Hepatocyte (in vitro differentiated cells): Measurements from ENCODE around the gene EIF3D. TPM values are rescaled to one million over a fixed set of nuclear protein-coding genes. Genes with fewer than 3 reads are reported as not detected.

Experiments
- DNase-seq: peaks from one replicate; pipeline ENCODE4 v3.0.0-alpha.2; 2016; ENCODE audit warnings: low spot score
- H2AFZ ChIP-seq: fragments of 200-600 bp; sonication (generic); 2 replicates; pipeline ENCODE4 v1.6.0; 2016; ENCODE audit warnings: antibody characterized with exemption, mild to moderate bottlenecking
- H3K27ac ChIP-seq: fragments of 200-600 bp; sonication (generic); 2 replicates; pipeline ENCODE4 v1.5.1; 2016; ENCODE audit warnings: mild to moderate bottlenecking
- H3K27me3 ChIP-seq: fragments of 200-600 bp; sonication (generic); 2 replicates; pipeline ENCODE4 v1.6.1; 2016
- H3K36me3 ChIP-seq: fragments of 200-600 bp; sonication (generic); replicated peaks from 2 replicates; pipeline ENCODE4 v1.5.1; 2016; ENCODE audit warnings: low read depth; ENCODE audit not compliant: insufficient read depth
- H3K4me1 ChIP-seq: fragments of 200-600 bp; sonication (generic); 2 replicates; pipeline ENCODE4 v1.5.1; 2016; ENCODE audit warnings: mild to moderate bottlenecking, moderate library complexity; ENCODE audit not compliant: insufficient read depth
- H3K4me2 ChIP-seq: fragments of 200-600 bp; sonication (generic); 2 replicates; pipeline ENCODE4 v1.6.0; 2016
- H3K4me3 ChIP-seq: fragments of 200-600 bp; sonication (generic); 2 replicates; pipeline ENCODE4 v1.5.1; 2016; ENCODE audit warnings: mild to moderate bottlenecking
- H3K79me2 ChIP-seq: fragments of 200-600 bp; sonication (generic); 2 replicates; pipeline ENCODE4 v1.6.0; 2017; ENCODE audit warnings: mild to moderate bottlenecking
- H3K9me2 ChIP-seq: fragments of 200-600 bp; sonication (generic); replicated peaks from 2 replicates; pipeline ENCODE4 v1.6.0; 2017; ENCODE audit warnings: mild to moderate bottlenecking; ENCODE audit not compliant: insufficient read depth
- H3K9me3 ChIP-seq: fragments of 200-600 bp; sonication (generic); 2 replicates; pipeline ENCODE4 v1.5.1; 2016; ENCODE audit warnings: low read depth, mild to moderate bottlenecking
- H4K20me1 ChIP-seq: fragments of 200-600 bp; sonication (generic); 2 replicates; pipeline ENCODE4 v1.6.0; 2016; ENCODE audit warnings: mild to moderate bottlenecking; ENCODE audit not compliant: insufficient read depth, poor library complexity, severe bottlenecking
- EZH2 ChIP-seq: fragments of 200-600 bp; sonication (generic); IDR thresholded peaks from 2 replicates; pipeline ENCODE4 v1.6.1; 2016; ENCODE audit warnings: antibody characterized with exemption, mild to moderate bottlenecking, borderline replicate concordance
- EZH2phosphoT487 ChIP-seq: fragments of 200-600 bp; sonication (generic); IDR thresholded peaks from one replicate; pipeline ENCODE4 v1.6.1; 2018; ENCODE audit warnings: antibody characterized with exemption, mild to moderate bottlenecking, low read depth, moderate library complexity; ENCODE audit not compliant: unreplicated experiment, severe bottlenecking
- WGBS: methylation state at CpG from one replicate; pipeline ENCODE4 v1.1.6; 2016; ENCODE audit warnings: low lambda C conversion rate; ENCODE audit errors: missing lambda C conversion rate; 5-methylcytosine and 5-hydroxymethylcytosine counted together
- polyA plus RNA-seq: library from polyadenylated mRNA; unstranded; fragments of >200 nt; fragmentation: Nextera tagmentation; extraction: Ambion mirVana; gene quantifications from 2 replicates; pipeline ENCODE4 v1.2.1, GENCODE V29; 2016
- total RNA-seq: library from RNA; depleted of rRNA; stranded (reverse); fragments of >200 nt; gene quantifications from 2 replicates; pipeline ENCODE4 v1.2.3, GENCODE V29; 2014
- TF ChIP-seq, protein P1 (sequence below): fragments of 200-600 bp; sonication (generic); IDR thresholded peaks from 2 replicates; pipeline ENCODE4 v1.5.1; 2016; ENCODE audit warnings: antibody characterized with exemption, mild to moderate bottlenecking; ENCODE audit not compliant: poor library complexity

EIF3D gene
- total and polyA plus RNA-seq, 2 experiments from 2014 or later: 70.4 to 171 TPM

DNA sequence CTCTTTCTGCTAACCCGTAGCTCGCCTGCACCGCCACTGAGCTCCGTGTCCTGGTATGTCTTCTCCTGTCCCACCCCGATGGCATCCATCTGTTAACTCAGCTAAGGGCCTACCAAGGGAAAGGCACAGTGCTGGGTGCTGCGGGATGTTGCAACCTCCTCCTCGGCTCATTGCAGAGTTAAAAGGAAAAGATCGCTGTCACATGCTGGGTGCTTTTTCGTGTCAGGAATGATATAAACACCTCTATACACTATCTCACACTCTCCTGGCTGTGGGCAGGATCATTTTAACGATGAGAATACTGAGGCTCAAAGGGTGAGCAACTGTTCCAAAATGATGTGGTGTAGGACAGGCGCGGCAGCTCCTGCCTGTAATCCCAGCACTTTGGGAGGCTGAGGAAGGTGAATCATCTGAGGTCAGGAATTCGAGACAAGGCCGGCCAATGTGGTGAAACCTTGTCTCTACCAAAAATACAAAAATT, 57.6 kb downstream of the EIF3D start:
- Histone ChIP-seq H3K36me3 (no peaks in the 10 kb centered on the region), H3K4me3 (no peak overlapping the region), H3K79me2 (no peaks in the 10 kb centered on the region), H3K27ac (no peak overlapping the region), H3K4me2 (no peak overlapping the region), H4K20me1 (no peaks in the 10 kb centered on the region), H3K9me2 (no peaks in the 10 kb centered on the region), H3K4me1 (peaks cover 7% of the 10 kb centered on the region), H3K9me3 (no peaks in the 10 kb centered on the region), H2AFZ (no peak overlapping the region), H3K27me3 (no peaks in the 10 kb centered on the region)
- TF ChIP-seq EZH2 (no peak), EZH2phosphoT487 (no peak)
- TF ChIP-seq, protein P1, sequence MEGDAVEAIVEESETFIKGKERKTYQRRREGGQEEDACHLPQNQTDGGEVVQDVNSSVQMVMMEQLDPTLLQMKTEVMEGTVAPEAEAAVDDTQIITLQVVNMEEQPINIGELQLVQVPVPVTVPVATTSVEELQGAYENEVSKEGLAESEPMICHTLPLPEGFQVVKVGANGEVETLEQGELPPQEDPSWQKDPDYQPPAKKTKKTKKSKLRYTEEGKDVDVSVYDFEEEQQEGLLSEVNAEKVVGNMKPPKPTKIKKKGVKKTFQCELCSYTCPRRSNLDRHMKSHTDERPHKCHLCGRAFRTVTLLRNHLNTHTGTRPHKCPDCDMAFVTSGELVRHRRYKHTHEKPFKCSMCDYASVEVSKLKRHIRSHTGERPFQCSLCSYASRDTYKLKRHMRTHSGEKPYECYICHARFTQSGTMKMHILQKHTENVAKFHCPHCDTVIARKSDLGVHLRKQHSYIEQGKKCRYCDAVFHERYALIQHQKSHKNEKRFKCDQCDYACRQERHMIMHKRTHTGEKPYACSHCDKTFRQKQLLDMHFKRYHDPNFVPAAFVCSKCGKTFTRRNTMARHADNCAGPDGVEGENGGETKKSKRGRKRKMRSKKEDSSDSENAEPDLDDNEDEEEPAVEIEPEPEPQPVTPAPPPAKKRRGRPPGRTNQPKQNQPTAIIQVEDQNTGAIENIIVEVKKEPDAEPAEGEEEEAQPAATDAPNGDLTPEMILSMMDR: no peak
- DNase-seq: no peak
- WGBS: 88% methylated on average over 14 of the region's 14 CpGs

DNA sequence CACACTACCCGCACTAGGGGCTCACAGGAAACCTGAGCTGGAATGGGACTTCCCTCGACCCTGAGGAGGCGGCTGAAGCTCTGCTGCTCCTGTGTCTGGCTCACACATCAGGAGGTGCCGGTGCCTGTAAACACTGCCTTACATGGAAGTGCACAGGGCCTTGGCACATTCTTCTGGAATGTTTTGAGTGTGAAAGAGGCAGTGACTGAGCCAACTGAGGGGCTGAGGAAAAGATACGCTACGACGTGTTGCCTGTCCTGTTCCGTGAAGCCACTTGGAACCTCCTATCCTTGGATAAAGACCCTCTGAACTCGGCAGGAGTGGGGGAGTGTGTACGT, 58.0 kb downstream of the EIF3D start:
- H3K27me3 ChIP-seq: no peaks in the 10 kb centered on the region
- H3K4me3 ChIP-seq: no peak overlapping the region
- TF ChIP-seq, protein P1: no peak
- no peak for TF ChIP-seq EZH2
- no peak for TF ChIP-seq EZH2phosphoT487
- H3K4me1 ChIP-seq: peaks cover 7% of the 10 kb centered on the region
- no peaks in the 10 kb centered on the region for H4K20me1 ChIP-seq
- H3K9me2 ChIP-seq: no peaks in the 10 kb centered on the region
- no peak for DNase-seq
- H3K27ac ChIP-seq: no peak overlapping the region
- no peak overlapping the region for H2AFZ ChIP-seq
- H3K4me2 ChIP-seq: no peak overlapping the region
- H3K79me2 ChIP-seq: no peaks in the 10 kb centered on the region
- WGBS: 88% methylated on average over 10 of the region's 10 CpGs
- H3K36me3 ChIP-seq: no peaks in the 10 kb centered on the region
- H3K9me3 ChIP-seq: no peaks in the 10 kb centered on the region

DNA sequence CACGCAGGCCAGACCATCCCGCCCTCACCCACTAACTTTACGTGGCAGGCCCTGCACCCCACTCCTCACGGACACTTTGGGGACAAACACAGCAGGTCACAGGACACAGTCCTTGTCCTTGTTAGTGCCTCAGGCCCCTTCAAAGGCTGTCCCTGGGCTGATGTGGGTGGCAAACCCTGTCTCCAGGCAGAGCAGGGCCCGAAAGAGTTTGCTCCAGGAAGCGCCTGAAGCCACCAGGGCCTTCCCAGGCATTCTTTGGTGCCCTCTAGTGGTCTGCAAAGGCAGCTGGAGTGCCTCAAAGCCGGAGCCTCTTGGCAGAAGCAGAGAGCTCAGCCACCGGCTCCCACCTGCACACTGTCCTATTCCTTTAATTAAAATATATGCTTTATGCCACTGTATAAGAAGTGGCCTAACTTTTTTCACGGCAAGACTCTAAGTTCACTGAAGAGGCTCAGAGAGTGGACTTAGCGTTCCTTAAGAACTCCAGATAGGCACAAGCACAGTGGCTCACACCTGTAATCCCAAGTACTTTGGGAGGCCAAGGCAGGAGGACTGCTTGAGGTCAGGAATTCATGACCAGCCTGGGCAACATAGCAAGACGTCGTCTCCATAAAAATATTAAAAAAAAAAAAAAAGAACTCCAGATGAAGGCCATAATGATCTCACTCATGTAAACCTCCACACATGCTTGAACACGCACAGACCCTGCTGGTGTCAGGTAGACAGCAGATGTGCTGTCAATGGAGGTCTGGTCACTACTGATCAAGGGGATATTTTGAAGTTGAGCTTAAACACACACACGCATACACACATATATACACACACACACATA, 58.6 kb downstream of the EIF3D start:
- peak overlapping the region; percentile 60 for H3K27ac ChIP-seq
- no peak overlapping the region for H2AFZ ChIP-seq
- no peaks in the 10 kb centered on the region for H3K36me3 ChIP-seq
- no peaks in the 10 kb centered on the region for H3K27me3 ChIP-seq
- no peak overlapping the region for H3K4me3 ChIP-seq
- no peak for TF ChIP-seq EZH2
- TF ChIP-seq, protein P1: peak; percentile 89
- WGBS: 49% methylated on average over 14 of the region's 14 CpGs
- no peaks in the 10 kb centered on the region for H3K79me2 ChIP-seq
- no peak overlapping the region for H3K4me2 ChIP-seq
- DNase-seq: peak; percentile 91
- peaks cover 13% of the 10 kb centered on the region for H3K4me1 ChIP-seq
- no peaks in the 10 kb centered on the region for H3K9me2 ChIP-seq
- no peaks in the 10 kb centered on the region for H4K20me1 ChIP-seq
- H3K9me3 ChIP-seq: no peaks in the 10 kb centered on the region
